Breast epithelium (tissue), 4 donors: ENCODE results near the gene ANTXR1. TPM values are rescaled to one million over a fixed set of nuclear protein-coding genes. Genes with fewer than 3 reads are reported as not detected.

Experiments
- DNase-seq, 2 donors: peaks; one replicate each; pipeline ENCODE4 v3.0.0-alpha.2; 2019; ENCODE audit warnings: low spot score in 2 of 2
- H3K27ac ChIP-seq, 2 donors: fragments of 200-600 bp; sonication (generic) in 1 of 2; one replicate each; pipeline ENCODE4 v1.5.1; 2016 to 2019; ENCODE audit warnings: mild to moderate bottlenecking in 1 of 2
- H3K27me3 ChIP-seq, 2 donors: fragments of 200-600 bp; sonication (generic) in 1 of 2; one replicate each; pipeline versions ENCODE4 v1.5.1 to v1.6.0; 2017 to 2019; ENCODE audit warnings: control low read depth in 1 of 2, mild to moderate bottlenecking in 1 of 2
- H3K36me3 ChIP-seq: fragments of 200-600 bp; one replicate; pipeline ENCODE4 v1.5.1; 2019
- H3K4me1 ChIP-seq, 2 donors: fragments of 200-600 bp; sonication (generic); one replicate each; pipeline ENCODE4 v1.5.1; 2016 to 2019; ENCODE audit warnings: control low read depth in 1 of 2
- H3K4me3 ChIP-seq, 3 donors: fragments of 200-600 bp; sonication (generic); 1 replicate in 2 of 3; 2 replicates in 1 of 3; pipeline ENCODE4 v1.5.1; 2016 to 2019; ENCODE audit warnings: mild to moderate bottlenecking in 3 of 3, moderate library complexity in 2 of 3
- H3K9me3 ChIP-seq, 2 donors: fragments of 200-600 bp; sonication (generic) in 1 of 2; one replicate each; pipeline ENCODE4 v1.5.1; 2016 to 2019; ENCODE audit warnings: control low read depth in 1 of 2
- CTCF ChIP-seq, 3 donors: fragments of 450-650 bp; IDR thresholded peaks; one replicate each; pipeline ENCODE4 v1.5.1; 2016 to 2017; ENCODE audit warnings: antibody characterized with exemption in 3 of 3, mild to moderate bottlenecking in 3 of 3, moderate library complexity in 3 of 3
- POLR2A ChIP-seq: fragments of 450-650 bp; IDR thresholded peaks from one replicate; pipeline ENCODE4 v1.6.1; 2016; ENCODE audit warnings: antibody characterized with exemption, mild to moderate bottlenecking, moderate library complexity
- POLR2AphosphoS5 ChIP-seq, 3 donors: sonication (generic); formaldehyde crosslinking; IDR thresholded peaks; one replicate each; pipeline ENCODE4 v1.6.1; 2017; ENCODE audit warnings: antibody characterized with exemption in 3 of 3
- intact Hi-C: fragments of 100-400 bp; cut with DNase I; formaldehyde crosslinking; loops from one replicate; pipeline ENCODE4 v1.15.1; 2023; ENCODE audit warnings: low total_unique reads
- total RNA-seq, 3 donors: library from RNA; depleted of rRNA; stranded (reverse); fragments of >200 nt; gene quantifications; one replicate each; pipeline ENCODE4 v1.1.0, GENCODE V29; 2016

ANTXR1 gene
- total RNA-seq, 3 donors from 2014 or later, result 52.7 to 72.8 (median 68.8) TPM

GRCh38 chr2:69012310-69013141 lies 453 bp upstream of the ANTXR1 start:
- Histone ChIP-seq H3K27me3 (no peaks in the 10 kb centered on the region), H3K9me3 (no peaks in the 10 kb centered on the region), H3K4me1 (no peaks in the 10 kb centered on the region), H3K36me3 (no peaks in the 10 kb centered on the region), H3K27ac (peak overlapping the region; percentile 76 to 92), H3K4me3 (peak overlapping the region; percentile 61 to 95 (median 69))
- intact Hi-C loops, result loop anchor here (10.0 kb wide), 1 partner anchor 292 kb away; no protein-coding TSS in a partner anchor
- DNase-seq, result peak in 1 of 2 donors; percentile 35
- TF ChIP-seq CTCF (IDR thresholded peaks at IDR 0.05), result peak; percentile 78 to 82 (median 81)
- TF ChIP-seq POLR2AphosphoS5 (IDR thresholded peaks at IDR 0.05), result no peak

- no peaks in the 10 kb centered on the region for H3K36me3 ChIP-seq
- peak overlapping the region; percentile 76 to 92 for H3K27ac ChIP-seq
- no peak for DNase-seq
- TF ChIP-seq POLR2AphosphoS5 (IDR thresholded peaks at IDR 0.05), result no peak
- TF ChIP-seq CTCF (IDR thresholded peaks at IDR 0.05), result no peak
- no peak for TF ChIP-seq POLR2A
- no peaks in the 10 kb centered on the region for H3K27me3 ChIP-seq
- H3K9me3 ChIP-seq, result no peaks in the 10 kb centered on the region
- no peaks in the 10 kb centered on the region for H3K4me1 ChIP-seq
- intact Hi-C loops, result loop anchor here (10.0 kb wide), 1 partner anchor 291 kb away; no protein-coding TSS in a partner anchor
- H3K4me3 ChIP-seq, result peak overlapping the region; percentile 61 to 95 (median 69)
Observed at GRCh38 chr2:69013840-69014821, 1.2 kb downstream of the ANTXR1 start.

GRCh38 chr2:69017080-69017479 lies 4.1 kb downstream of the ANTXR1 start:
- DNase-seq, result no peak
- Histone ChIP-seq H3K9me3 (no peaks in the 10 kb centered on the region), H3K27ac (peak overlapping the region in 1 of 2 donors; percentile 16), H3K4me3 (peak overlapping the region in 1 of 3 donors; percentile 37), H3K4me1 (no peaks in the 10 kb centered on the region), H3K27me3 (no peaks in the 10 kb centered on the region), H3K36me3 (no peaks in the 10 kb centered on the region)
- intact Hi-C loops, result loop anchor here (10.0 kb wide), 1 partner anchor 288 kb away; no protein-coding TSS in a partner anchor
- TF ChIP-seq POLR2A, result no peak
- no peak for TF ChIP-seq POLR2AphosphoS5 (IDR thresholded peaks at IDR 0.05)
- TF ChIP-seq CTCF (IDR thresholded peaks at IDR 0.05), result no peak

GRCh38 chr2:69017835-69018234 lies 4.9 kb downstream of the ANTXR1 start:
- Histone ChIP-seq H3K27ac (no peak overlapping the region), H3K27me3 (no peaks in the 10 kb centered on the region), H3K4me1 (no peaks in the 10 kb centered on the region), H3K4me3 (no peak overlapping the region), H3K9me3 (no peaks in the 10 kb centered on the region), H3K36me3 (no peaks in the 10 kb centered on the region)
- intact Hi-C loops, result loop anchor here (10.0 kb wide), 1 partner anchor 287 kb away; no protein-coding TSS in a partner anchor
- no peak for DNase-seq
- no peak for TF ChIP-seq POLR2AphosphoS5 (IDR thresholded peaks at IDR 0.05)

- Histone ChIP-seq H3K4me3 (no peak overlapping the region), H3K27ac (no peak overlapping the region), H3K36me3 (no peaks in the 10 kb centered on the region), H3K9me3 (no peaks in the 10 kb centered on the region), H3K27me3 (no peaks in the 10 kb centered on the region), H3K4me1 (no peaks in the 10 kb centered on the region)
- intact Hi-C loops, result loop anchor here (10.0 kb wide), 1 partner anchor 286 kb away; no protein-coding TSS in a partner anchor
- TF ChIP-seq POLR2AphosphoS5 (IDR thresholded peaks at IDR 0.05) (no peak), POLR2A (no peak), CTCF (IDR thresholded peaks at IDR 0.05) (no peak)
- DNase-seq, result no peak
Observed at GRCh38 chr2:69018678-69019095, 5.7 kb downstream of the ANTXR1 start.
